Panc1 (cell line): ENCODE data around the gene NKX6-2. TPM values are rescaled to one million over a fixed set of nuclear protein-coding genes. Genes with fewer than 3 reads are reported as not detected.

Source experiments
- ATAC-seq: fragments of 200-7000 bp; cut with Tn5 transposase; 2 replicates; pipeline ENCODE4 v1.9.1; 2020; ENCODE audit warnings: mild to moderate bottlenecking, moderate library complexity
- BruUV-seq: library from RNA; stranded (reverse); fragments of 400-500 nt; replicated peaks from 2 replicates; lab custom pipeline; 2021; lab: Mats Ljungman, UMichigan
- CTCF ChIA-PET: fragments of 300-600 bp; sonication (Branson Sonifier 250); formaldehyde crosslinking; loops from one replicate; lab custom pipeline; 2022; ENCODE audit warnings: antibody characterized with exemption; lab: Charles Lee
- POLR2A ChIA-PET: fragments of 300-600 bp; sonication (Branson Sonifier 250); formaldehyde crosslinking; loops from one replicate; lab custom pipeline; 2022; ENCODE audit warnings: antibody characterized with exemption; lab: Charles Lee
- DNase-seq: peaks from one replicate; pipeline ENCODE4 v3.0.0-alpha.2; 2010; ENCODE audit warnings: low read depth, low spot score
- H3K27ac ChIP-seq: 2 replicates; pipeline ENCODE4 v1.5.1; 2011; ENCODE audit warnings: mild to moderate bottlenecking, low read length, inconsistent platforms
- H3K27me3 ChIP-seq: fragments of 200-500 bp; sonication (Bioruptor generic); 2 replicates; pipeline ENCODE4 v1.6.0; 2014; ENCODE audit warnings: low read length, inconsistent platforms; ENCODE audit not compliant: control insufficient read depth, insufficient read depth
- H3K36me3 ChIP-seq: fragments of 200-500 bp; sonication (Bioruptor generic); 2 replicates; pipeline ENCODE4 v1.5.1; 2014; ENCODE audit warnings: inconsistent platforms, mild to moderate bottlenecking, low read length, moderate library complexity; ENCODE audit not compliant: control insufficient read depth, insufficient read depth
- H3K4me1 ChIP-seq: 2 replicates; pipeline ENCODE4 v1.5.1; 2011; ENCODE audit warnings: inconsistent platforms, mild to moderate bottlenecking, low read length, moderate library complexity; ENCODE audit not compliant: control insufficient read depth, insufficient read depth
- H3K4me3 ChIP-seq, 2 experiments: 2 replicates each; pipeline ENCODE4 v1.5.1; 2011 to 2012; ENCODE audit warnings: low read depth in 2 of 2, low read length in 2 of 2, mild to moderate bottlenecking in 2 of 2, inconsistent platforms in 1 of 2, moderate library complexity in 1 of 2
- H3K9me3 ChIP-seq: fragments of 200-500 bp; sonication (Bioruptor generic); 2 replicates; pipeline ENCODE4 v1.5.1; 2014; ENCODE audit warnings: low read depth, mild to moderate bottlenecking, inconsistent platforms, low read length, moderate library complexity; ENCODE audit not compliant: control insufficient read depth, insufficient read depth
- CTCF ChIP-seq: fragments of 450-650 bp; IDR thresholded peaks from 2 replicates; pipeline ENCODE4 v1.5.1; 2017; ENCODE audit warnings: mild to moderate bottlenecking
- POLR2AphosphoS5 ChIP-seq: IDR thresholded peaks from 2 replicates; pipeline ENCODE4 v1.6.1; 2012; ENCODE audit warnings: mild to moderate bottlenecking, low read depth, low read length, moderate library complexity
- REST ChIP-seq, 2 experiments: IDR thresholded peaks; 2 replicates each; pipeline ENCODE4 v1.6.1; 2011 to 2012; ENCODE audit warnings: low read depth in 2 of 2, control low read depth in 1 of 2, low read length in 1 of 2, mild to moderate bottlenecking in 1 of 2, moderate library complexity in 1 of 2; ENCODE audit not compliant: insufficient read depth in 1 of 2
- SIN3A ChIP-seq: IDR thresholded peaks from 2 replicates; pipeline ENCODE4 v1.6.1; 2012; ENCODE audit warnings: low read depth, mild to moderate bottlenecking, low read length, moderate library complexity, borderline replicate concordance; ENCODE audit not compliant: insufficient read depth
- TCF7L2 ChIP-seq: IDR thresholded peaks from 2 replicates; pipeline ENCODE4 v1.6.1; 2011; ENCODE audit warnings: mild to moderate bottlenecking, low read depth, low read length, inconsistent platforms
- in situ Hi-C: cut with HindIII; loops from 2 replicates; pipeline ENCODE4 v1.10.0; 2016; ENCODE audit warnings: low sequenced_read_pairs, low pct_unique_long_range_greater_than_20kb
- intact Hi-C: fragments of 100-400 bp; cut with micrococcal nuclease; formaldehyde crosslinking; loops from one replicate; pipeline ENCODE4 v1.10.0; 2022; ENCODE audit not compliant: unreplicated experiment
- total RNA-seq: library from RNA; stranded (reverse); gene quantifications from one replicate; pipeline ENCODE4 v1.2.1, GENCODE V29; 2021; ENCODE audit not compliant: unreplicated experiment

The NKX6-2 gene
- total RNA-seq, 1 experiment from 2014 or later: 1.6 TPM

- Histone ChIP-seq H3K4me3 (no peak overlapping the region), H3K27ac (no peak overlapping the region), H3K4me1 (peaks cover 5% of the 10 kb centered on the region), H3K36me3 (no peaks in the 10 kb centered on the region), H3K27me3 (peaks cover 21% of the 10 kb centered on the region), H3K9me3 (no peaks in the 10 kb centered on the region)
- no peak for DNase-seq
- POLR2A ChIA-PET: no interaction called here
- in situ Hi-C loops: no loop called here
- no TSS peak for BruUV-seq
- intact Hi-C loops: no loop called here
- ATAC-seq: no peak
- TF ChIP-seq POLR2AphosphoS5 (no peak), TCF7L2 (no peak), CTCF (no peak), REST (IDR thresholded peaks at IDR 0.05; ENCODE audit: insufficient read depth in 1 of 2, low read depth in 2 of 2, low read length in 1 of 2) (no peak), SIN3A (no peak)
- CTCF ChIA-PET: no interaction called here
These were observed 46.4 kb upstream of the NKX6-2 start for GRCh38 chr10:132832186-132832969.

- Histone ChIP-seq H3K36me3 (no peaks in the 10 kb centered on the region), H3K4me3 (no peak overlapping the region), H3K27ac (no peak overlapping the region), H3K4me1 (no peaks in the 10 kb centered on the region), H3K27me3 (peaks cover 21% of the 10 kb centered on the region), H3K9me3 (no peaks in the 10 kb centered on the region)
- in situ Hi-C loops (no loop called here), intact Hi-C loops (no loop called here)
- ChIA-PET CTCF (no interaction called here), POLR2A (no interaction called here)
- TF ChIP-seq REST (IDR thresholded peaks at IDR 0.05; ENCODE audit: insufficient read depth in 1 of 2, low read depth in 2 of 2, low read length in 1 of 2) (no peak), CTCF (no peak), SIN3A (no peak), TCF7L2 (no peak), POLR2AphosphoS5 (no peak)
- no peak for ATAC-seq
- BruUV-seq: no TSS peak
- no peak for DNase-seq
These were observed 43.5 kb upstream of the NKX6-2 start for GRCh38 chr10:132829403-132829802.
